Measurements from ENCODE around the gene SLC6A6. TPM values are rescaled to one million over a fixed set of nuclear protein-coding genes. Genes with fewer than 3 reads are reported as not detected.

SLC6A6 gene
- total RNA-seq, 1 donor from 2014 or later = 24.2 TPM

DNA sequence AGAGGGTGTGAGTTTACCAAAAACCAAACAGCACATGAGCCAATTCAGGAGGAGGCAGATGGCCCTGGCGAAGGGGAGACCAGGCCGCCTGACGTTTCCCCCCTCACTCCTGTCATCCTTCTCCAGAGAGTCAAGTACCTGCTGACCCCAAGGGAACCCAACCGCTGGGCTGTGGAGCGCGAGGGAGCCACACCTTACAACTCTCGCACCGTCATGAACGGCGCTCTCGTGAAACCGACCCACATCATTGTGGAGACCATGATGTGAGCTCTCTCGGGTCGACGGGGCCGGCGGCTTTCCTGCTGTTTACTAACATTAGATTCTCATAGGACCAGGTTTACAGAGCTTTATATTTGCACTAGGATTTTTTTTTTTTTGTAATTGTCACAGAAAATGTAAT is 82.3 kb downstream of the SLC6A6 start:
- no peak overlapping the region for H3K27ac ChIP-seq (ENCODE audit: low read depth, low read length)
- no peaks in the 10 kb centered on the region for H4K20me1 ChIP-seq (ENCODE audit: insufficient read depth, low read length)
- H3K27me3 ChIP-seq (ENCODE audit: insufficient read depth, low read length) = no peaks in the 10 kb centered on the region
- TF ChIP-seq EZH2 (IDR thresholded peaks at IDR 0.05; ENCODE audit: insufficient read depth, low read length) = no peak
- TF ChIP-seq, protein P1, sequence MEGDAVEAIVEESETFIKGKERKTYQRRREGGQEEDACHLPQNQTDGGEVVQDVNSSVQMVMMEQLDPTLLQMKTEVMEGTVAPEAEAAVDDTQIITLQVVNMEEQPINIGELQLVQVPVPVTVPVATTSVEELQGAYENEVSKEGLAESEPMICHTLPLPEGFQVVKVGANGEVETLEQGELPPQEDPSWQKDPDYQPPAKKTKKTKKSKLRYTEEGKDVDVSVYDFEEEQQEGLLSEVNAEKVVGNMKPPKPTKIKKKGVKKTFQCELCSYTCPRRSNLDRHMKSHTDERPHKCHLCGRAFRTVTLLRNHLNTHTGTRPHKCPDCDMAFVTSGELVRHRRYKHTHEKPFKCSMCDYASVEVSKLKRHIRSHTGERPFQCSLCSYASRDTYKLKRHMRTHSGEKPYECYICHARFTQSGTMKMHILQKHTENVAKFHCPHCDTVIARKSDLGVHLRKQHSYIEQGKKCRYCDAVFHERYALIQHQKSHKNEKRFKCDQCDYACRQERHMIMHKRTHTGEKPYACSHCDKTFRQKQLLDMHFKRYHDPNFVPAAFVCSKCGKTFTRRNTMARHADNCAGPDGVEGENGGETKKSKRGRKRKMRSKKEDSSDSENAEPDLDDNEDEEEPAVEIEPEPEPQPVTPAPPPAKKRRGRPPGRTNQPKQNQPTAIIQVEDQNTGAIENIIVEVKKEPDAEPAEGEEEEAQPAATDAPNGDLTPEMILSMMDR (IDR thresholded peaks at IDR 0.05; ENCODE audit: insufficient read depth, low read depth, low read length) = no peak
- H3K4me2 ChIP-seq (ENCODE audit: low read length) = no peak overlapping the region
- FAIRE-seq (no peak), DNase-seq (ENCODE audit: low read depth) (no peak)
- H3K9me3 ChIP-seq (ENCODE audit: insufficient read depth, low read depth, low read length) = no peaks in the 10 kb centered on the region
- no peak overlapping the region for H2AFZ ChIP-seq (ENCODE audit: low read depth, low read length)
- no peak overlapping the region for H3K4me3 ChIP-seq (ENCODE audit: insufficient read depth, low read depth, low read length)
- H3K79me2 ChIP-seq (ENCODE audit: insufficient read depth, low read length) = no peaks in the 10 kb centered on the region
- Mint-ChIP-seq H3K9me3 (ENCODE audit: unreplicated experiment) (no peaks in the 10 kb centered on the region), H3K4me3 (ENCODE audit: unreplicated experiment) (no peak overlapping the region), H3K27ac (ENCODE audit: unreplicated experiment) (no peak overlapping the region), H3K27me3 (ENCODE audit: low read depth, unreplicated experiment) (peaks cover 3% of the 10 kb centered on the region), H3K36me3 (ENCODE audit: low read depth, unreplicated experiment) (peaks cover 23% of the 10 kb centered on the region), H3K4me1 (ENCODE audit: low read depth, unreplicated experiment) (peaks cover 13% of the 10 kb centered on the region)
- H3K4me1 ChIP-seq (ENCODE audit: insufficient read depth, low read length) = peaks cover 4% of the 10 kb centered on the region
- peaks cover 15% of the 10 kb centered on the region for H3K36me3 ChIP-seq (ENCODE audit: insufficient read depth, low read length)
- no peak overlapping the region for H3K9ac ChIP-seq (ENCODE audit: low read length)

- Histone ChIP-seq H4K20me1 (ENCODE audit: insufficient read depth, low read length) (no peaks in the 10 kb centered on the region), H3K9ac (ENCODE audit: low read length) (no peak overlapping the region), H3K4me3 (ENCODE audit: insufficient read depth, low read depth, low read length) (no peak overlapping the region), H3K79me2 (ENCODE audit: insufficient read depth, low read length) (no peaks in the 10 kb centered on the region), H3K4me1 (ENCODE audit: insufficient read depth, low read length) (no peaks in the 10 kb centered on the region), H3K36me3 (ENCODE audit: insufficient read depth, low read length) (peaks cover 15% of the 10 kb centered on the region), H3K27me3 (ENCODE audit: insufficient read depth, low read length) (no peaks in the 10 kb centered on the region), H3K9me3 (ENCODE audit: insufficient read depth, low read depth, low read length) (no peaks in the 10 kb centered on the region), H3K27ac (ENCODE audit: low read depth, low read length) (no peak overlapping the region), H2AFZ (ENCODE audit: low read depth, low read length) (no peak overlapping the region), H3K4me2 (ENCODE audit: low read length) (no peak overlapping the region)
- TF ChIP-seq, protein P1 (IDR thresholded peaks at IDR 0.05; ENCODE audit: insufficient read depth, low read depth, low read length) = no peak
- TF ChIP-seq EZH2 (IDR thresholded peaks at IDR 0.05; ENCODE audit: insufficient read depth, low read length) = no peak
- Mint-ChIP-seq H3K27ac (ENCODE audit: unreplicated experiment) (no peak overlapping the region), H3K27me3 (ENCODE audit: low read depth, unreplicated experiment) (peaks cover 5% of the 10 kb centered on the region), H3K4me1 (ENCODE audit: low read depth, unreplicated experiment) (peaks cover 6% of the 10 kb centered on the region), H3K36me3 (ENCODE audit: low read depth, unreplicated experiment) (peaks cover 22% of the 10 kb centered on the region), H3K9me3 (ENCODE audit: unreplicated experiment) (no peaks in the 10 kb centered on the region), H3K4me3 (ENCODE audit: unreplicated experiment) (no peak overlapping the region)
- no peak for FAIRE-seq
- DNase-seq (ENCODE audit: low read depth) = no peak
These were observed 83.6 kb downstream of the SLC6A6 start for GRCh38 chr3:14485981-14486380.

- no peak overlapping the region for H3K9ac ChIP-seq (ENCODE audit: low read length)
- no peak overlapping the region for H3K4me2 ChIP-seq (ENCODE audit: low read length)
- peaks cover 15% of the 10 kb centered on the region for H3K36me3 ChIP-seq (ENCODE audit: insufficient read depth, low read length)
- H3K9me3 Mint-ChIP-seq (ENCODE audit: unreplicated experiment) = no peaks in the 10 kb centered on the region
- DNase-seq (ENCODE audit: low read depth) (no peak), FAIRE-seq (no peak)
- H3K27me3 Mint-ChIP-seq (ENCODE audit: low read depth, unreplicated experiment) = peaks cover 5% of the 10 kb centered on the region
- H3K4me3 Mint-ChIP-seq (ENCODE audit: unreplicated experiment) = no peak overlapping the region
- no peak overlapping the region for H3K27ac Mint-ChIP-seq (ENCODE audit: unreplicated experiment)
- no peaks in the 10 kb centered on the region for H4K20me1 ChIP-seq (ENCODE audit: insufficient read depth, low read length)
- no peak overlapping the region for H2AFZ ChIP-seq (ENCODE audit: low read depth, low read length)
- H3K4me1 Mint-ChIP-seq (ENCODE audit: low read depth, unreplicated experiment) = peaks cover 6% of the 10 kb centered on the region
- no peaks in the 10 kb centered on the region for H3K27me3 ChIP-seq (ENCODE audit: insufficient read depth, low read length)
- no peaks in the 10 kb centered on the region for H3K9me3 ChIP-seq (ENCODE audit: insufficient read depth, low read depth, low read length)
- H3K4me1 ChIP-seq (ENCODE audit: insufficient read depth, low read length) = no peaks in the 10 kb centered on the region
- no peaks in the 10 kb centered on the region for H3K79me2 ChIP-seq (ENCODE audit: insufficient read depth, low read length)
- H3K4me3 ChIP-seq (ENCODE audit: insufficient read depth, low read depth, low read length) = no peak overlapping the region
- H3K36me3 Mint-ChIP-seq (ENCODE audit: low read depth, unreplicated experiment) = peaks cover 19% of the 10 kb centered on the region
- H3K27ac ChIP-seq (ENCODE audit: low read depth, low read length) = no peak overlapping the region
- TF ChIP-seq, protein P1 (IDR thresholded peaks at IDR 0.05; ENCODE audit: insufficient read depth, low read depth, low read length) = no peak
- TF ChIP-seq EZH2 (IDR thresholded peaks at IDR 0.05; ENCODE audit: insufficient read depth, low read length) = no peak
These were observed 84.1 kb downstream of the SLC6A6 start for GRCh38 chr3:14486460-14486859.

All from astrocyte (in vitro differentiated cells and primary cell).